NCI-H2107 treated with DMSO at 0.1 percent for 48 hours (cell line): Measurements from ENCODE around the gene PLEKHM3.
"Not testable (repeated sequence)": the region's sequence is repeated elsewhere in the genome, so short reads cannot be mapped to it uniquely, and the experiment has no call there.

ENCODE experiments used
- DNase-seq: peaks from one replicate; lab custom pipeline; 2025; ENCODE audit not compliant: unreplicated experiment; lab: John Stamatoyannopoulos, UW

The PLEKHM3 gene

GRCh38 chr2:207831584-207832248 lies 193.6 kb downstream of the PLEKHM3 start:
- DNase-seq = no peak

- no peak for DNase-seq
These were observed 194.4 kb downstream of the PLEKHM3 start for GRCh38 chr2:207830778-207831438.

GRCh38 chr2:207828361-207829057 lies 196.8 kb downstream of the PLEKHM3 start:
- DNase-seq = no peak

- no peak for DNase-seq
These were observed 199.3 kb downstream of the PLEKHM3 start for GRCh38 chr2:207825978-207826377.

- DNase-seq = no peak
These were observed 200.0 kb downstream of the PLEKHM3 start for GRCh38 chr2:207825045-207825954.

- no peak for DNase-seq
These were observed 201.5 kb downstream of the PLEKHM3 start for GRCh38 chr2:207823865-207824264.

GRCh38 chr2:207819839-207820784 lies 205.2 kb downstream of the PLEKHM3 start:
- no peak for DNase-seq

GRCh38 chr2:207819021-207819797 lies 206.1 kb downstream of the PLEKHM3 start:
- no peak for DNase-seq

- no peak for DNase-seq
These were observed 208.8 kb downstream of the PLEKHM3 start for GRCh38 chr2:207816546-207816945.

GRCh38 chr2:207815254-207815653 lies 210.1 kb downstream of the PLEKHM3 start:
- DNase-seq = no peak

GRCh38 chr2:207813942-207814341 lies 211.4 kb downstream of the PLEKHM3 start:
- no peak for DNase-seq

- no peak for DNase-seq
These were observed 212.0 kb downstream of the PLEKHM3 start for GRCh38 chr2:207813221-207813916.

GRCh38 chr2:207812726-207813080 lies 212.6 kb downstream of the PLEKHM3 start:
- no peak for DNase-seq

GRCh38 chr2:207812058-207812725 lies 213.1 kb downstream of the PLEKHM3 start:
- no peak for DNase-seq

GRCh38 chr2:207811658-207812057 lies 213.7 kb downstream of the PLEKHM3 start:
- DNase-seq = not testable (repeated sequence)

GRCh38 chr2:207810200-207810788 lies 215.0 kb downstream of the PLEKHM3 start:
- DNase-seq = no peak

GRCh38 chr2:207808119-207808518 lies 217.2 kb downstream of the PLEKHM3 start:
- no peak for DNase-seq

GRCh38 chr2:207807516-207807915 lies 217.8 kb downstream of the PLEKHM3 start:
- DNase-seq = no peak
